GM13976 (cell line): ENCODE measurements around the gene GSK3B.

ENCODE experiments used
- DNase-seq: peaks from one replicate; pipeline ENCODE4 v3.0.0; 2012; ENCODE audit warnings: low spot score
- in situ Hi-C: fragments of 300-500 bp; cut with MboI; formaldehyde crosslinking; loops from one replicate; pipeline ENCODE4 v1.12.0; 2022; ENCODE audit warnings: low sequenced_read_pairs, mixed read lengths, inconsistent platforms; ENCODE audit not compliant: unreplicated experiment
- TF ChIP-seq, protein P1 (sequence below): IDR thresholded peaks from 2 replicates; pipeline ENCODE4 v1.5.1; 2012; ENCODE audit warnings: borderline replicate concordance, mild to moderate bottlenecking; ENCODE audit not compliant: insufficient read depth; ENCODE audit errors: extremely low read depth, missing control alignments, control extremely low read depth

The GSK3B gene

DNA sequence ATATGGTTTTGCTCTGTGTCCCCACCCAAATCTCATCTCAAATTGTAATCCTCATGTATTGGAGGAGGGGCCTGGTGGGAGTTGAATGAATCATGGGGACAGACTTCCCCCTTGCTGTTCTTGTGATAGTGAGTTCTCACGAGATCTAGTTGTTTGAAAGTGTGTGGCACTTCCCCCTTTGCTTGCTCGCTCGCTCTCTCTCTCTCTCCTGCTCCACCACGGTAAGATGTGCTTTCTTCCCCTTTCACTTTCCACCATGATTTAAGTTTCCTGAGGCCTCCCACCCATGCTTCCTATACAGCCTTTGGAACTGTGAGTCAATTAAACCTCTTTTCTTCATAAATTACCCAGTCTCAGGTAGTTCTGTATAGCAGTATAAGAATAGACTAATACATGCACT, 60.7 kb downstream of the GSK3B start:
- DNase-seq: no peak
- in situ Hi-C loops: no loop called here
- TF ChIP-seq, protein P1, sequence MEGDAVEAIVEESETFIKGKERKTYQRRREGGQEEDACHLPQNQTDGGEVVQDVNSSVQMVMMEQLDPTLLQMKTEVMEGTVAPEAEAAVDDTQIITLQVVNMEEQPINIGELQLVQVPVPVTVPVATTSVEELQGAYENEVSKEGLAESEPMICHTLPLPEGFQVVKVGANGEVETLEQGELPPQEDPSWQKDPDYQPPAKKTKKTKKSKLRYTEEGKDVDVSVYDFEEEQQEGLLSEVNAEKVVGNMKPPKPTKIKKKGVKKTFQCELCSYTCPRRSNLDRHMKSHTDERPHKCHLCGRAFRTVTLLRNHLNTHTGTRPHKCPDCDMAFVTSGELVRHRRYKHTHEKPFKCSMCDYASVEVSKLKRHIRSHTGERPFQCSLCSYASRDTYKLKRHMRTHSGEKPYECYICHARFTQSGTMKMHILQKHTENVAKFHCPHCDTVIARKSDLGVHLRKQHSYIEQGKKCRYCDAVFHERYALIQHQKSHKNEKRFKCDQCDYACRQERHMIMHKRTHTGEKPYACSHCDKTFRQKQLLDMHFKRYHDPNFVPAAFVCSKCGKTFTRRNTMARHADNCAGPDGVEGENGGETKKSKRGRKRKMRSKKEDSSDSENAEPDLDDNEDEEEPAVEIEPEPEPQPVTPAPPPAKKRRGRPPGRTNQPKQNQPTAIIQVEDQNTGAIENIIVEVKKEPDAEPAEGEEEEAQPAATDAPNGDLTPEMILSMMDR: no peak

DNA sequence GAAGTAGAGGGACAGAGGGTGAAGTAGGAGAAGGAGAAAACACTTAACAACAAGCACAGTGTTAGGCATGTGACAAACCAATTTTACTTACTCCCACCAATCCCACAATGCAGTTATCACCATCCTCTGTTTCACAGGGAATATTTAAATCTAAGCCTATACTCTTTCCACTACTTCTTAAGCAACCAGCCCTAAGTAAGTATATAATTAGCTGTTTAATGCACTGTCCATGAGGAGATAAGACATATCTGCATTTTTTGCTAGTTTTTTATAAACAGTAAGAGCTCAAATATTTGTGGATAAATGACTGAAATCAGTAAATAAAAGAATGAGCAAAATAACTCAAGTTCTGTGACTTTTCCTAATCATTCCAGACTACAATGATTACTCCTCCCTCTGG, 62.7 kb downstream of the GSK3B start:
- in situ Hi-C loops: no loop called here
- DNase-seq: no peak
- TF ChIP-seq, protein P1: no peak

DNA sequence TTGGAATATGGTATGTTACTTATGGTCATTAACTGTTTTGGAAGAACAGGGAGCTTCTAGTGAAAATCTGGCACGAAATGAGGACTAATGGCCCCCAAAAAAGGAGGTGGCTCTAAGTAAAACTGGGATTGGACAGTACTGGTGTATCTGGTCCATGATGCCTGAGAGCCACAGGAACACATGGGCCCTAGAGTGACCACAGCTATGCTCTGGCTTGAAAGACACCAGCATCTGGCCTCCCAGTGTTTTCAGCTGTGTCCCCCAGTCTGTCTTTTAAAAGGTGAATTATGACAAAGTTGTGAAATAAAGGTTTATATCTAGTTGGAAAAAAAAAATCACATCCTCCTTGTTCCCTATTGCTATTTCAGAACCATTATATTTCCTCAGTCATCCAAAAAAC, 64.5 kb downstream of the GSK3B start:
- no peak for DNase-seq
- TF ChIP-seq, protein P1: no peak
- in situ Hi-C loops: no loop called here

DNA sequence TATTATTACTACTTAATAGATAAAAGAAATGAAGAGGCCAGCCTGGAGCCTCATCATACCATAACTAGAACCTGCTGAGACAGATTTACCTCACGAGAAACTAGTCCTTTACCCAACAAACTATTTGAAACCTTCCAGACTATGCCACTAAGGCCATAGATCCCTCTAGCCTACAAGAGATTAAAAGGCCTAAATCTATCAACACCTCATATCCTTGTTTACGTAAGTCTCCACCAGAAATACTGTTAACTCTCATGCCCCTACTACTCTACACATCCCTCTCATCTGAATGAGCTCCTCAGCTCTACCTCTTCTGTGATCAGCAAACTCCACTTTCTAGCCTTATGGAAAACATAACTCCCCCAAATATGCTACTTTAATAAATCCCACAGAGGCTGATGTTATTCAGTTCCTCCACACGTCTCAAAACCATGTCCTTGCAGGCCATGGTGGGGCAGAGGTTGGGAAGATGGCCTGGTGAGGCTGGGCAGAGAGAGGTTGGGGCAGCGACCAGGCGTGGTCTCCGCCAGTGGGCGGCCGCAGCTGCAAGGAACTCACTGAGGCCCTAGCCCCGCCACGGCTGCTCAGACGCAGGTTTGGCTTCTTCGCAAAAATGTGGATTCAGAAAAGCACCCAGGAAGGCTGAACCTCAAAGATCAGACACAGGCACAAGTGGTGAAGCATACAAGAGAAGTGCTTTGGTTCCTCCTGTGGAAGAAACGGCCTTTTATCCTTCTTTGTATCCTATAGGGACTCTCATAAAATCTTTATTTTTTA, 65.8 kb downstream of the GSK3B start:
- TF ChIP-seq, protein P1: no peak
- no peak for DNase-seq
- in situ Hi-C loops: no loop called here

DNA sequence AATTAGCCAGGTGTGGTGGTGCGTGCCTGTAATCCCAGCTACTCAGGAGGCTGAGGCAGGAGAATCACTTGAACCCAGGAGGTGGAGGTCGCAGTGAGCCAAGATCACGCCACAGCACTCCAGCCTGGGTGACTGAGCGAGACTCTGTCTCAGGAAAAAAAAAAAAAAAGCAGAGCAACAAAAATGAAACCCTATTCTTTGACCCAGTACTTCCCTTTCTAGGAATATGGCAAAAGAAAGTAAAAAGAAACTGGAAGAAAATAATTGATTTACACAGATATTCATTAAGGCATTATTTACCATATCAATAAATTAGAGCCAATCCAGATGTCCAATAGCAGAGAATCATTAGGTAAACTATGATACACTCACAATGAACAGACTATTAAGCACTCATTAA, 67.0 kb downstream of the GSK3B start:
- in situ Hi-C loops: no loop called here
- no peak for DNase-seq
- TF ChIP-seq, protein P1: no peak

DNA sequence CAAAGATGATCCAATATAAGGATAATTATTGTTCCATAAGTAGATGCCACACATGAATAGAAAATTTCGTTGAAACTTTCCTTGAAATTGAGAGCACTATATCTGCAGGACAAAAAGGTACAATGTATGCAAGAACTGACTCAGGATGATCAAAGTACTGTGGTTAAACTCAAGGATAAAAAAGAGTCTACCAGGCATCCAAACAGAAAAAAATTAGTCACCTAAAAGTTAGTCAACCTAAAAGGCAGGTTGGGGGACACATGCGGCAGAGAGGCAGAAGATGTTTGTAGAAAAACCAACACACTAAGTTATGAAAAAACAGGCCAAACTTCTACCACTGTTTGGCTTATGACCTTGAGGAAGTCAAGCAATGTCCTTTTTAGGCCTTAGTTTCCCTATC, 68.7 kb downstream of the GSK3B start:
- in situ Hi-C loops: no loop called here
- DNase-seq: no peak
- TF ChIP-seq, protein P1: no peak
